ENCODE measurements around the gene FGF12. TPM values are rescaled to one million over a fixed set of nuclear protein-coding genes. Genes with fewer than 3 reads are reported as not detected.

The FGF12 gene
- polyA plus RNA-seq, 3 donors, result not detected

DNA sequence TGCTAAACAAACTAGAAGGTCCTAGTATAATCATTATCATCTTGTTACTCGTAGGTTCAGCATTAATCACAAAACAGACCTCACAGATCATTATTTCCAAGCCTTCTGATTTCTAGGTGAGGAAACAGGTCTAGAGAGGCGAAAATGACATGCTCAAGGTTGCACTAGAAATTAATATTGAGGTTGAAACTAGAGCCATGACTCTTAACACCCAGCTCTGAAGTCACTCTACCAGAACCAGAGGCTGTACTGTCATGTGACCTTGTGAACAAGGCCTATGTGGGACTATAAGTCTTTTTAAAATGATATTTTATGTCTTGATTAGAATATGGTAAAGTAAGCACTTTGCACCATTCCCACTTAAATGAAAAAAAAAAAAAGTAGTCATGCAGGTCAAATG, 23.8 kb upstream of the FGF12 start:
- Mint-ChIP-seq H3K4me1 (no peaks in the 10 kb centered on the region), H3K27me3 (ENCODE audit: low read depth in 3 of 3) (no peaks in the 10 kb centered on the region), H3K27ac (no peak overlapping the region), H3K36me3 (no peaks in the 10 kb centered on the region), H3K9me3 (peaks cover 0 to 3% (median 1%) of the 10 kb centered on the region in 7 donors), H3K4me3 (no peak overlapping the region)
- Histone ChIP-seq H3K4me2 (replicated peaks; ENCODE audit: extremely low read depth, low read length, poor library complexity, severe bottlenecking) (no peak overlapping the region), H3K27ac (ENCODE audit: low read depth in 1 of 2, low read length in 2 of 2) (no peak overlapping the region), H2AFZ (ENCODE audit: insufficient read depth, low read depth, low read length, poor library complexity, severe bottlenecking) (no peak overlapping the region), H3K9me3 (replicated peaks in 1 of 2; ENCODE audit: control insufficient read depth in 1 of 2, insufficient read depth in 1 of 2, low read length in 2 of 2) (no peaks in the 10 kb centered on the region), H3K9ac (ENCODE audit: insufficient read depth, low read length, poor library complexity, severe bottlenecking) (no peak overlapping the region), H3K27me3 (ENCODE audit: control insufficient read depth in 2 of 2, insufficient read depth in 2 of 2, low read length in 2 of 2) (no peaks in the 10 kb centered on the region), H3K36me3 (replicated peaks in 1 of 2; ENCODE audit: control insufficient read depth in 1 of 2, insufficient read depth in 2 of 2, low read length in 2 of 2) (no peaks in the 10 kb centered on the region), H3K4me1 (ENCODE audit: control insufficient read depth in 1 of 2, insufficient read depth in 2 of 2, low read length in 2 of 2) (no peaks in the 10 kb centered on the region), H3K4me3 (replicated peaks in 1 of 3; ENCODE audit: low read depth in 2 of 3, low read length in 3 of 3) (no peak overlapping the region), H4K20me1 (ENCODE audit: insufficient read depth, low read length) (no peaks in the 10 kb centered on the region), H3K79me2 (ENCODE audit: insufficient read depth, low read length) (no peaks in the 10 kb centered on the region)
- no CpG with 5 or more reads among the region's 2 CpGs for WGBS (ENCODE audit: insufficient coverage)
- TF ChIP-seq, protein P1, sequence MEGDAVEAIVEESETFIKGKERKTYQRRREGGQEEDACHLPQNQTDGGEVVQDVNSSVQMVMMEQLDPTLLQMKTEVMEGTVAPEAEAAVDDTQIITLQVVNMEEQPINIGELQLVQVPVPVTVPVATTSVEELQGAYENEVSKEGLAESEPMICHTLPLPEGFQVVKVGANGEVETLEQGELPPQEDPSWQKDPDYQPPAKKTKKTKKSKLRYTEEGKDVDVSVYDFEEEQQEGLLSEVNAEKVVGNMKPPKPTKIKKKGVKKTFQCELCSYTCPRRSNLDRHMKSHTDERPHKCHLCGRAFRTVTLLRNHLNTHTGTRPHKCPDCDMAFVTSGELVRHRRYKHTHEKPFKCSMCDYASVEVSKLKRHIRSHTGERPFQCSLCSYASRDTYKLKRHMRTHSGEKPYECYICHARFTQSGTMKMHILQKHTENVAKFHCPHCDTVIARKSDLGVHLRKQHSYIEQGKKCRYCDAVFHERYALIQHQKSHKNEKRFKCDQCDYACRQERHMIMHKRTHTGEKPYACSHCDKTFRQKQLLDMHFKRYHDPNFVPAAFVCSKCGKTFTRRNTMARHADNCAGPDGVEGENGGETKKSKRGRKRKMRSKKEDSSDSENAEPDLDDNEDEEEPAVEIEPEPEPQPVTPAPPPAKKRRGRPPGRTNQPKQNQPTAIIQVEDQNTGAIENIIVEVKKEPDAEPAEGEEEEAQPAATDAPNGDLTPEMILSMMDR (IDR thresholded peaks at IDR 0.05), result no peak
- intact Hi-C loops (cut with micrococcal nuclease), result no loop called here
- DNase-seq, result no peak

- Histone ChIP-seq H4K20me1 (ENCODE audit: insufficient read depth, low read length) (no peaks in the 10 kb centered on the region), H3K9ac (ENCODE audit: insufficient read depth, low read length, poor library complexity, severe bottlenecking) (no peak overlapping the region), H3K36me3 (replicated peaks in 1 of 2; ENCODE audit: control insufficient read depth in 1 of 2, insufficient read depth in 2 of 2, low read length in 2 of 2) (no peaks in the 10 kb centered on the region), H3K79me2 (ENCODE audit: insufficient read depth, low read length) (no peaks in the 10 kb centered on the region), H3K4me2 (replicated peaks; ENCODE audit: extremely low read depth, low read length, poor library complexity, severe bottlenecking) (no peak overlapping the region), H3K9me3 (replicated peaks in 1 of 2; ENCODE audit: control insufficient read depth in 1 of 2, insufficient read depth in 1 of 2, low read length in 2 of 2) (no peaks in the 10 kb centered on the region), H2AFZ (ENCODE audit: insufficient read depth, low read depth, low read length, poor library complexity, severe bottlenecking) (no peak overlapping the region), H3K27me3 (ENCODE audit: control insufficient read depth in 2 of 2, insufficient read depth in 2 of 2, low read length in 2 of 2) (no peaks in the 10 kb centered on the region), H3K4me1 (ENCODE audit: control insufficient read depth in 1 of 2, insufficient read depth in 2 of 2, low read length in 2 of 2) (no peaks in the 10 kb centered on the region), H3K27ac (ENCODE audit: low read depth in 1 of 2, low read length in 2 of 2) (no peak overlapping the region), H3K4me3 (replicated peaks in 1 of 3; ENCODE audit: low read depth in 2 of 3, low read length in 3 of 3) (no peak overlapping the region)
- Mint-ChIP-seq H3K4me3 (no peak overlapping the region), H3K27ac (peak overlapping the region in 1 of 7 donors; percentile 11), H3K36me3 (no peaks in the 10 kb centered on the region), H3K27me3 (ENCODE audit: low read depth in 3 of 3) (no peaks in the 10 kb centered on the region), H3K9me3 (peaks cover 0 to 3% (median 1%) of the 10 kb centered on the region in 7 donors), H3K4me1 (no peaks in the 10 kb centered on the region)
- intact Hi-C loops (cut with micrococcal nuclease), result no loop called here
- no peak for DNase-seq
- TF ChIP-seq, protein P1 (IDR thresholded peaks at IDR 0.05), result no peak
- WGBS (ENCODE audit: insufficient coverage), result 64% methylated on average over 3 of the region's 5 CpGs
Observed at GRCh38 chr3:192750201-192750600, 22.9 kb upstream of the FGF12 start.

Measured in CD14-positive monocyte (primary cell).